Right atrium auricular region (tissue), 2 donors: ENCODE data around the gene FPR3. TPM values are rescaled to one million over a fixed set of nuclear protein-coding genes. Genes with fewer than 3 reads are reported as not detected.

Experiments
- DNase-seq: peaks from one replicate; pipeline ENCODE4 v3.0.0-alpha.2; 2019; ENCODE audit warnings: low spot score
- H3K27ac ChIP-seq, 2 donors: fragments of 200-600 bp; sonication (generic); 1 replicate in 1 of 2; 2 replicates in 1 of 2; pipeline ENCODE4 v1.5.1; 2016 to 2019
- H3K27me3 ChIP-seq, 2 donors: fragments of 200-600 bp; sonication (generic); one replicate each; pipeline versions ENCODE4 v1.5.1 to v1.6.0; 2017 to 2019
- H3K36me3 ChIP-seq: fragments of 200-600 bp; sonication (generic); one replicate; pipeline ENCODE4 v1.5.1; 2016
- H3K4me1 ChIP-seq, 2 donors: fragments of 200-600 bp; sonication (generic); one replicate each; pipeline versions ENCODE4 v1.5.1 to v1.6.0; 2017 to 2019
- H3K4me3 ChIP-seq, 2 donors: fragments of 200-600 bp; sonication (generic); 1 replicate in 1 of 2; 2 replicates in 1 of 2; pipeline ENCODE4 v1.5.1; 2017 to 2019; ENCODE audit warnings: mild to moderate bottlenecking in 1 of 2, moderate library complexity in 1 of 2
- H3K9me3 ChIP-seq, 2 donors: fragments of 200-600 bp; sonication (generic); one replicate each; pipeline ENCODE4 v1.5.1; 2019
- CTCF ChIP-seq, 2 donors: fragments of 200-600 bp; sonication (generic); IDR thresholded peaks; one replicate each; pipeline ENCODE4 v1.5.1; 2019; ENCODE audit warnings: antibody characterized with exemption in 2 of 2
- total RNA-seq, 2 donors: library from RNA; depleted of rRNA; stranded (reverse); fragments of >200 nt; gene quantifications; one replicate each; pipeline ENCODE4 v1.1.0, GENCODE V29; 2016

FPR3 gene
- total RNA-seq, 2 donors from 2014 or later, result 1.4 to 14.7 TPM

GRCh38 chr19:51784922-51785690, 9.9 kb upstream of the FPR3 start:
- peak; percentile 90 for DNase-seq
- H3K9me3 ChIP-seq, result no peaks in the 10 kb centered on the region
- H3K27ac ChIP-seq, result peak overlapping the region; percentile 31 to 41

DNA sequence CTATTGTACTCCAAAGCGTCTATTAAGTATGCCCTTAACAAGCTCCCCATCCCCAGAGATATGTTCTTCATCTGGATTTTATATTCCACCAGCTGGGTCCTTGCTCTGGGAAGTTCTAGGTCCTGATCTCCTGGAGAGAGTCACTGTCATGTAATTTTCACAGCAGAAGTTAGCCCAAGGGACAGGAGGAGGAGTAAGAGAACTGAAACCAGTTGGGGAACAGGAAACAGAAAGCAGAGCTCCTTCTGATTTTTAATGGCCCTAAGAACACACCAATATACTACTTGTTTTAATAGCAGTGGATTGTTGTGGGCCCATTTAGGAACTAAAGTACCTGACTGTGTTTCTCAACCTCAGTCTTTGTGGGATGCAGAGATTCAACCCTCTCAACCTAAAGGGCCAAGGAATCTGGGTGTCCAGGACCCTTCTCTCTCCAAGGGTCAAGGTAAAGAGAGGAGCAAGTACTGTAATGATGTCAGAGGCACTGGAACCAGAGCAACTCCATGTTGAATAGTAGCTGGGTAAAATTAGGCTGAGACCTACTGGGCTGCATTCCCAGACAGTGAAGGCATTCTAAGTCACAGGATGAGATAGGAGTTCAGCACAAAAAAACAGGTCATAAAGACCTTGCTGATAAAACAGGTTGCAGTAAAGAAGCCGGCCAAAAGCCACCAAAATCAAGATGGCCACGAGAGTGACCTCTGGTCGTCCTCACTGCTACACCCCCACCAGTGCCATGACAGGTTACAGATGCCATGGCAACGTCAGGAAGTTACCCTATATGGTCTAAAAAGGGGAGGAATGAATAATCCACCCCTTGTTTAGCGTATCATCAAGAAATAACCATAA, 8.1 kb upstream of the FPR3 start:
- no peaks in the 10 kb centered on the region for H3K36me3 ChIP-seq
- H3K27ac ChIP-seq, result peak overlapping the region; percentile 28 to 43
- DNase-seq, result no peak
- H3K27me3 ChIP-seq, result no peaks in the 10 kb centered on the region
- H3K4me3 ChIP-seq, result no peak overlapping the region
- TF ChIP-seq CTCF (IDR thresholded peaks at IDR 0.05), result no peak
- H3K9me3 ChIP-seq, result no peaks in the 10 kb centered on the region
- H3K4me1 ChIP-seq, result peaks cover 0 to 8% of the 10 kb centered on the region in 2 donors

More at GRCh38 chr19:51784922-51785690, 9.9 kb upstream of the FPR3 start:
- no peaks in the 10 kb centered on the region for H3K36me3 ChIP-seq
- no peaks in the 10 kb centered on the region for H3K27me3 ChIP-seq
- H3K4me1 ChIP-seq, result peaks cover 0 to 8% of the 10 kb centered on the region in 2 donors
- no peak for TF ChIP-seq CTCF (IDR thresholded peaks at IDR 0.05)
- no peak overlapping the region for H3K4me3 ChIP-seq

- H3K27ac ChIP-seq, result no peak overlapping the region
- no peak overlapping the region for H3K4me3 ChIP-seq
- peaks cover 0 to 8% of the 10 kb centered on the region in 2 donors for H3K4me1 ChIP-seq
- peaks cover 0 to 1% of the 10 kb centered on the region in 2 donors for H3K9me3 ChIP-seq
- TF ChIP-seq CTCF (IDR thresholded peaks at IDR 0.05), result no peak
- H3K27me3 ChIP-seq, result no peaks in the 10 kb centered on the region
- DNase-seq, result no peak
- no peaks in the 10 kb centered on the region for H3K36me3 ChIP-seq
These were observed 6.9 kb upstream of the FPR3 start for GRCh38 chr19:51788029-51788428.

GRCh38 chr19:51789061-51789795, 5.7 kb upstream of the FPR3 start:
- H3K36me3 ChIP-seq, result no peaks in the 10 kb centered on the region
- H3K9me3 ChIP-seq, result peaks cover 0 to 4% of the 10 kb centered on the region in 2 donors
- H3K27me3 ChIP-seq, result no peaks in the 10 kb centered on the region
- no peak overlapping the region for H3K4me3 ChIP-seq
- no peak overlapping the region for H3K27ac ChIP-seq
- TF ChIP-seq CTCF (IDR thresholded peaks at IDR 0.05), result no peak
- peaks cover 0 to 8% of the 10 kb centered on the region in 2 donors for H3K4me1 ChIP-seq
- DNase-seq, result no peak

- no peak for TF ChIP-seq CTCF (IDR thresholded peaks at IDR 0.05)
- H3K4me1 ChIP-seq, result peaks cover 0 to under 1% of the 10 kb centered on the region in 2 donors
- H3K36me3 ChIP-seq, result no peaks in the 10 kb centered on the region
- no peak overlapping the region for H3K27ac ChIP-seq
- no peak overlapping the region for H3K4me3 ChIP-seq
- H3K9me3 ChIP-seq, result peaks cover 0 to 4% of the 10 kb centered on the region in 2 donors
- no peaks in the 10 kb centered on the region for H3K27me3 ChIP-seq
- no peak for DNase-seq
These were observed 2.0 kb upstream of the FPR3 start for GRCh38 chr19:51792932-51793331.
